OCI-LY1 (cell line): ENCODE measurements around the gene LSS.
"Not testable (repeated sequence)": the region's sequence is repeated elsewhere in the genome, so short reads cannot be mapped to it uniquely, and the experiment has no call there.

Experiments
- H2AFZ ChIP-seq: fragments of 200-600 bp; sonication (generic), shearing (Covaris generic); 2 replicates; pipeline ENCODE4 v1.6.0; 2014; ENCODE audit warnings: antibody characterized with exemption, mild to moderate bottlenecking, low read length
- H3F3A ChIP-seq: fragments of 200-600 bp; sonication (generic), shearing (Covaris generic); 2 replicates; pipeline ENCODE4 v1.6.0; 2014; ENCODE audit warnings: mild to moderate bottlenecking, antibody characterized with exemption, low read length, moderate library complexity; ENCODE audit not compliant: insufficient read depth
- H3K27ac ChIP-seq: fragments of 200-600 bp; sonication (generic); 2 replicates; pipeline ENCODE4 v1.5.1; 2014; ENCODE audit warnings: low read length, mixed run types, mild to moderate bottlenecking, low read depth; ENCODE audit not compliant: poor library complexity, severe bottlenecking
- H3K27me3 ChIP-seq: fragments of 200-600 bp; sonication (generic); 2 replicates; pipeline ENCODE4 v1.6.0; 2014; ENCODE audit warnings: antibody characterized with exemption, mild to moderate bottlenecking, low read length, moderate library complexity; ENCODE audit not compliant: insufficient read depth
- H3K36me3 ChIP-seq: fragments of 200-600 bp; sonication (generic); 2 replicates; pipeline ENCODE4 v1.6.1; 2014; ENCODE audit warnings: mild to moderate bottlenecking, antibody characterized with exemption, low read length, moderate library complexity, mixed read lengths; ENCODE audit not compliant: insufficient read depth
- H3K4me1 ChIP-seq: fragments of 200-600 bp; sonication (generic); 2 replicates; pipeline ENCODE4 v1.5.1; 2014; ENCODE audit warnings: mild to moderate bottlenecking, low read length, moderate library complexity; ENCODE audit not compliant: insufficient read depth, severe bottlenecking
- H3K4me2 ChIP-seq: fragments of 200-600 bp; sonication (generic), shearing (Covaris generic); 2 replicates; pipeline ENCODE4 v1.6.1; 2014; ENCODE audit warnings: low read length
- H3K4me3 ChIP-seq: fragments of 200-600 bp; sonication (generic); 2 replicates; pipeline ENCODE4 v1.5.1; 2014; ENCODE audit warnings: low read length, low read depth, mild to moderate bottlenecking, mixed read lengths; ENCODE audit not compliant: poor library complexity, severe bottlenecking
- H3K79me2 ChIP-seq: fragments of 200-600 bp; shearing (Covaris generic); 2 replicates; pipeline ENCODE4 v1.6.1; 2016; ENCODE audit warnings: mixed run types, low read length, mixed read lengths; ENCODE audit not compliant: insufficient read depth
- H3K9ac ChIP-seq: fragments of 200-600 bp; sonication (generic), shearing (Covaris generic); 2 replicates; pipeline ENCODE4 v1.6.1; 2014; ENCODE audit warnings: mild to moderate bottlenecking, low read length, mixed read lengths
- H3K9me2 ChIP-seq: fragments of 200-600 bp; sonication (generic), shearing (Covaris generic); 2 replicates; pipeline ENCODE4 v1.6.1; 2014; ENCODE audit warnings: low read depth, mild to moderate bottlenecking, low read length, mixed read lengths
- H3K9me3 ChIP-seq: fragments of 200-600 bp; shearing (Covaris generic); 2 replicates; pipeline ENCODE4 v1.6.1; 2014; ENCODE audit warnings: low read length, mixed read lengths
- H4K20me1 ChIP-seq: fragments of 200-600 bp; sonication (generic), shearing (Covaris generic); 2 replicates; pipeline ENCODE4 v1.6.0; 2016; ENCODE audit warnings: mild to moderate bottlenecking, low read length; ENCODE audit not compliant: insufficient read depth
- CTCF ChIP-seq: fragments of 200-600 bp; sonication (generic), shearing (Covaris generic); IDR thresholded peaks from 2 replicates; pipeline ENCODE4 v1.5.1; 2017; ENCODE audit warnings: mild to moderate bottlenecking, antibody characterized with exemption, low read length, moderate library complexity, mixed read lengths
- EZH2 ChIP-seq: fragments of 200-600 bp; sonication (generic), shearing (Covaris generic); IDR thresholded peaks from 2 replicates; pipeline ENCODE4 v1.8.0; 2017; ENCODE audit warnings: borderline replicate concordance, mixed run types, mild to moderate bottlenecking, antibody characterized with exemption, low read length, moderate library complexity, mixed read lengths

LSS gene

GRCh38 chr21:46203203-46203600 lies 25.4 kb downstream of the LSS start:
- no peak overlapping the region for H3K27ac ChIP-seq
- H3K4me1 ChIP-seq = no peaks in the 10 kb centered on the region
- H3K36me3 ChIP-seq = peaks cover 85% of the 10 kb centered on the region

GRCh38 chr21:46202592-46203202 lies 25.9 kb downstream of the LSS start:
- no peaks in the 10 kb centered on the region for H3K27me3 ChIP-seq
- no peak overlapping the region for H3K4me3 ChIP-seq
- no peak overlapping the region for H2AFZ ChIP-seq
- no peaks in the 10 kb centered on the region for H3K9me3 ChIP-seq
- H3K9ac ChIP-seq = no peak overlapping the region
- H4K20me1 ChIP-seq = no peaks in the 10 kb centered on the region
- H3K27ac ChIP-seq = no peak overlapping the region
- no peaks in the 10 kb centered on the region for H3K9me2 ChIP-seq
- H3K79me2 ChIP-seq = no peaks in the 10 kb centered on the region
- TF ChIP-seq CTCF (no peak), EZH2 (no peak)
- no peaks in the 10 kb centered on the region for H3K4me1 ChIP-seq
- H3K4me2 ChIP-seq = no peak overlapping the region
- H3K36me3 ChIP-seq = peaks cover 85% of the 10 kb centered on the region
- H3F3A ChIP-seq = 0 out of 2 replicates have a peak, but pooled peaks cover 3% of the 10 kb centered on the region

More at GRCh38 chr21:46203203-46203600, 25.4 kb downstream of the LSS start:
- TF ChIP-seq CTCF (no peak), EZH2 (no peak)
- H3K27me3 ChIP-seq = no peaks in the 10 kb centered on the region
- no peak overlapping the region for H3K4me2 ChIP-seq
- H3K9ac ChIP-seq = no peak overlapping the region
- H3F3A ChIP-seq = 0 out of 2 replicates have a peak, but pooled peaks cover 3% of the 10 kb centered on the region
- H4K20me1 ChIP-seq = no peaks in the 10 kb centered on the region
- H3K79me2 ChIP-seq = no peaks in the 10 kb centered on the region
- H3K9me3 ChIP-seq = no peaks in the 10 kb centered on the region
- no peaks in the 10 kb centered on the region for H3K9me2 ChIP-seq
- no peak overlapping the region for H2AFZ ChIP-seq
- H3K4me3 ChIP-seq = no peak overlapping the region

GRCh38 chr21:46200877-46201803 lies 27.4 kb downstream of the LSS start:
- H3K9me3 ChIP-seq, H4K20me1 ChIP-seq: not testable (repeated sequence)

More at GRCh38 chr21:46200877-46201803, 27.4 kb downstream of the LSS start:
- not testable (repeated sequence) for H2AFZ ChIP-seq, H3K4me2 ChIP-seq, H3K9me2 ChIP-seq, H3K79me2 ChIP-seq, H3K27me3 ChIP-seq, H3F3A ChIP-seq, H3K27ac ChIP-seq, H3K4me1 ChIP-seq, H3K9ac ChIP-seq, H3K4me3 ChIP-seq
- peaks cover 87% of the 10 kb centered on the region for H3K36me3 ChIP-seq
